ENCODE results near the gene LSS. TPM values are rescaled to one million over a fixed set of nuclear protein-coding genes. Genes with fewer than 3 reads are reported as not detected.

Gene LSS
- total RNA-seq, 1 experiment from 2014 or later, result 45.5 TPM

GRCh38 chr21:46156678-46157077 is 71.9 kb downstream of the LSS start:
- ChIA-PET CTCF (no interaction called here), POLR2A (no interaction called here)
- no peak for TF ChIP-seq CTCF (IDR thresholded peaks at IDR 0.05; ENCODE audit: unreplicated experiment)
- Mint-ChIP-seq H3K27me3 (ENCODE audit: insufficient read depth, unreplicated experiment) (no peaks in the 10 kb centered on the region), H3K4me1 (ENCODE audit: insufficient read depth, unreplicated experiment) (peaks cover 5% of the 10 kb centered on the region), H3K9me3 (ENCODE audit: unreplicated experiment) (no peaks in the 10 kb centered on the region), H3K27ac (ENCODE audit: low read depth, unreplicated experiment) (no peak overlapping the region), H3K4me3 (ENCODE audit: unreplicated experiment) (no peak overlapping the region), H3K36me3 (ENCODE audit: insufficient read depth, unreplicated experiment) (no peaks in the 10 kb centered on the region)
- DNase-seq (ENCODE audit: unreplicated experiment), result no peak
- BruUV-seq (replicated peaks), result no TSS peak
- intact Hi-C loops (cut with micrococcal nuclease), result no loop called here

DNA sequence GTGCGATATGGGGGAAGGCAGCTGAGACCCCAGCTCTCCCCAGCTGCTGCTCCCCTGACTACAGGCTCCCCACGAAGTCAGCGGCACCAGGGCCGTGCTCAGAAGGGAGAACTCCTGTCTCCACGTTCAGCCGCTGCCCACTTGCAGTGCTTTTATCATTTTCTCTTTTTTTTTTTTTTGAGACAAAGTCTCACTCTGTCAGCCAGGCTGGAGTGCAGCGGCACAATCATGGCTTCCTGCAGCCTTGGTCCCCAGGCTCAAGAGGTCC is 72.3 kb downstream of the LSS start:
- Mint-ChIP-seq H3K36me3 (ENCODE audit: insufficient read depth, unreplicated experiment) (no peaks in the 10 kb centered on the region), H3K9me3 (ENCODE audit: unreplicated experiment) (no peaks in the 10 kb centered on the region), H3K4me3 (ENCODE audit: unreplicated experiment) (no peak overlapping the region), H3K27ac (ENCODE audit: low read depth, unreplicated experiment) (no peak overlapping the region), H3K4me1 (ENCODE audit: insufficient read depth, unreplicated experiment) (peaks cover 5% of the 10 kb centered on the region), H3K27me3 (ENCODE audit: insufficient read depth, unreplicated experiment) (no peaks in the 10 kb centered on the region)
- CTCF ChIA-PET, result no interaction called here
- BruUV-seq (replicated peaks), result no TSS peak
- intact Hi-C loops (cut with micrococcal nuclease), result no loop called here
- POLR2A ChIA-PET, result no interaction called here
- no peak for DNase-seq (ENCODE audit: unreplicated experiment)
- TF ChIP-seq CTCF (IDR thresholded peaks at IDR 0.05; ENCODE audit: unreplicated experiment), result no peak

DNA sequence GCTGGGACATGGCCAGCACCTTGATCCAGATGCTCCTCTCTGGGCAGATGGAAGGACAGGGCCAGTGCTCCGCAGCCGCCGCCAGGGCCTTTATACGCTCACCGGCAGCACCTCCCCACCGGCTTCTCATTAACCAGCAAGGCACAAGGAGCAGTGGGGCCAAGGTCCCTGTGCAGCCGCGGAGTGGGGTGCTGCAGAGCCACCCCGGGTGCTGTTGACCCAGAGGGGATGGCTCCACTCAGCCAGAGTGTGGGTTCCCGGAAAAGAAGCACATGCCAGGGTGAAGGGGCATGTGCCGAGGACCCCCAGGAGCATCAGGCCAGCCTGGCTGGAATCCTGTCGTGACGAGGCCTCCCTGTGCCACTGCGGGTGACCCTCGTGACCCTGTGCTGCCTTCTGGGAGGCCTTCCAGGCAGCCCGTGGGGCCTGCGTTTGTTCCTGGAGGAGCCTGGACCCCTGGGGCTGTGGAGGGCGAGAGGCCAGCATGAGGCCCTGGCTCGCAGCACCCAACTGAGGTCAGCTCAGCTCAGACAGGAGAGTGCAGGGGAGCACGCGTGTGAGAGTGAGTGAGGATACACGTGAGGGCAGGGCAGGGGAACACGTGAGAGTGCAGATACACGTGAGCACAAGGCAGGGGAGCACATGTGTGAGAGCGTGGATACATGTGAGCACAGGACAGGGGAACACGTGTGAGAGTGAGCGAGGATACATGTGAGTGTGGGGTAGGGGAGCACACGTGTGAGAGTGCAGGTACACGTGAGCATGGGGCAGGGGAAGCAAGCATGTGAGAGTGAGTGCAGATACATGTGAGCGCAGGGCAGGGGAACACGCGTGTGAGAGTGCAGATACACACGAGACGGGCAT is 72.8 kb downstream of the LSS start, which contains the start of gene FTCD:
Gene FTCD (minus strand): TSS at position 66 of the 864 bp plus-strand sequence. CDS start 56 bp downstream, at position 10.
- CTCF ChIA-PET, result no interaction called here
- no peak within 1 kb of the TSS for H3K4me3 Mint-ChIP-seq (ENCODE audit: unreplicated experiment)
- BruUV-seq (replicated peaks), result no TSS peak

DNA sequence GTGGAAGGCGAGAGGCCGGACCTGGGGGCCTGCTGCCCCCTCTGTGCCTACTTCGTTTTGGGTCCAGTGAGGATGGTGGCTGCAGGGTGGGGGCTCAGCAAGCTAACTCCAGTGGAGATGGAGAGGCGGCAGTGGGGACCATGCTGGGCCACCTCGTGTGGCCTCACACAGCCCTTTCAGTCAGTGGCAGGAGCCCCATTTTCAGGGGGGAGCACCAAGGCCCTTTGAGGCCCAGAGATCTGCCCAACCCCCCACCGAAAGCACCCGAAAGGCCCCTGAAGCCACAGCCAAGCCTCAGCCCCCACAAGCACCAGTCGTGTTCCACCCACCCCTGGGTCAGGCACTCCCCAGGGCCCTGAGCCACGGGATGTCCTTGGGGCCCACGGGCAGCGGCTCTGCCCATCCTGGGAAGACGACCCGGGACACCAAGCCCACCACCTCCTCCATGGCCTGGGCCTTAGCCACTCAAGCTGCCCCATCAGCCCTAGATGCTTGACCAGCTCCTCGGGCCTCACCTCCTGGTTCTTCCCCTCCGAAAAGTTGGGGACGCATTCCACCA is 73.5 kb downstream of the LSS start:
- no peak for TF ChIP-seq CTCF (IDR thresholded peaks at IDR 0.05; ENCODE audit: unreplicated experiment)
- Mint-ChIP-seq H3K9me3 (ENCODE audit: unreplicated experiment) (no peaks in the 10 kb centered on the region), H3K27ac (ENCODE audit: low read depth, unreplicated experiment) (no peak overlapping the region), H3K36me3 (ENCODE audit: insufficient read depth, unreplicated experiment) (no peaks in the 10 kb centered on the region), H3K4me3 (ENCODE audit: unreplicated experiment) (no peak overlapping the region), H3K27me3 (ENCODE audit: insufficient read depth, unreplicated experiment) (no peaks in the 10 kb centered on the region), H3K4me1 (ENCODE audit: insufficient read depth, unreplicated experiment) (peaks cover 5% of the 10 kb centered on the region)
- DNase-seq (ENCODE audit: unreplicated experiment), result no peak
- POLR2A ChIA-PET, result no interaction called here
- CTCF ChIA-PET, result no interaction called here
- intact Hi-C loops (cut with micrococcal nuclease), result no loop called here
- BruUV-seq (replicated peaks), result no TSS peak

More for the DNA sequence above, 72.8 kb downstream of the LSS start, which contains the start of gene FTCD:
- POLR2A ChIA-PET, result no interaction called here
- no peaks in the 10 kb centered on the region for H3K27me3 Mint-ChIP-seq (ENCODE audit: insufficient read depth, unreplicated experiment)
- peaks cover 5% of the 10 kb centered on the region for H3K4me1 Mint-ChIP-seq (ENCODE audit: insufficient read depth, unreplicated experiment)
- no peak within 1 kb of the TSS for H3K27ac Mint-ChIP-seq (ENCODE audit: low read depth, unreplicated experiment)
- DNase-seq (ENCODE audit: unreplicated experiment), result no peak
- H3K9me3 Mint-ChIP-seq (ENCODE audit: unreplicated experiment), result no peaks in the 10 kb centered on the region
- H3K36me3 Mint-ChIP-seq (ENCODE audit: insufficient read depth, unreplicated experiment), result no peaks in the 10 kb centered on the region
- intact Hi-C loops (cut with micrococcal nuclease), result no loop called here
- no peak for TF ChIP-seq CTCF (IDR thresholded peaks at IDR 0.05; ENCODE audit: unreplicated experiment)
